H1 (cell line): ENCODE results near the gene MED10. TPM values are rescaled to one million over a fixed set of nuclear protein-coding genes. Genes with fewer than 3 reads are reported as not detected.

Experiments
- CHD1 ChIP-seq: IDR thresholded peaks from 2 replicates; pipeline ENCODE4 v1.6.1; 2012; ENCODE audit warnings: low read depth, low read length, improper control_type of control experiment
- CTBP2 ChIP-seq: IDR thresholded peaks from 2 replicates; pipeline ENCODE4 v1.7.0; 2011; ENCODE audit warnings: borderline replicate concordance, mild to moderate bottlenecking, moderate library complexity, mixed read lengths, low read length; ENCODE audit not compliant: insufficient read depth, insufficient read length
- SUZ12 ChIP-seq: fragments of 200-600 bp; sonication (generic); IDR thresholded peaks from 2 replicates; pipeline ENCODE4 v1.6.1; 2012; ENCODE audit warnings: mild to moderate bottlenecking, inconsistent platforms, low read length, moderate library complexity, mixed read lengths
- polyA plus RNA-seq, 7 experiments: library from polyadenylated mRNA; depleted of rRNA in 3 of 7; stranded (reverse) in 5 of 7; unstranded in 2 of 7; fragments of >200 nt in 5 of 7; fragments of 200-250 nt in 2 of 7; gene quantifications; 1 replicate in 5 of 7; 2 replicates in 1 of 7; 4 replicates in 1 of 7; pipeline versions ENCODE4 v1.2.1 to v1.2.3, GENCODE V29; 2011 to 2013; ENCODE audit warnings: missing spikeins in 2 of 7, mixed read lengths in 2 of 7
- total RNA-seq: library from RNA; stranded (reverse); fragmentation: NEBNext Ultra II Directional; extraction: Animal tissue kit (Norgen Biotek cat#: 25700); gene quantifications from 2 replicates; pipeline ENCODE4 v1.2.1, GENCODE V29; 2021
- TF ChIP-seq, protein P1 (sequence below): fragments of 300-600 bp; sonication (generic); IDR thresholded peaks from 2 replicates; pipeline ENCODE4 v1.7.1; 2012; ENCODE audit warnings: low read length, moderate library complexity, mild to moderate bottlenecking, inconsistent platforms; ENCODE audit not compliant: insufficient replicate concordance

Gene MED10
- total and polyA plus RNA-seq, 2 of the 8 experiments (the other 6 are each of a cell fraction or from before 2014, with no cell fraction given): 20.1 to 23.2 TPM

DNA sequence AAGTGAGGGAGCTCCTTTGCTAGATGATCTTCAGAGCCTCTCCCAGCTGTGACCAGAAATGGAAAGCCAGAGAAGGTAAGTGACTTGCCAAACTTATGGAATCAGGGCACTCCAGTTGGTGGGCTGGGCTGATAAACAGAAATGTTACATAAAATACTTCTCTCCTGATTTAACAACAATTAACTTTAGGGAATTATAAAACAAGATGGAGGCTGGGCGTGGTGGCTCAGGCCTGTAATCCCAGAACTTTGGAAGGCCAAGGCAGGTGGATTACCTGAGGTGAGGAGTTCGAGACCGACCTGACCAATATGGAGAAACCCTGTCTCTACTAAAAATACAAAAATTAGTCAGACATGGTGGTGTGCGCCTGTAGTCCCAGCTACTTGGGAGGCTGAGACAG is 899 bp upstream of the MED10 start (continued):
- TF ChIP-seq, protein P1, sequence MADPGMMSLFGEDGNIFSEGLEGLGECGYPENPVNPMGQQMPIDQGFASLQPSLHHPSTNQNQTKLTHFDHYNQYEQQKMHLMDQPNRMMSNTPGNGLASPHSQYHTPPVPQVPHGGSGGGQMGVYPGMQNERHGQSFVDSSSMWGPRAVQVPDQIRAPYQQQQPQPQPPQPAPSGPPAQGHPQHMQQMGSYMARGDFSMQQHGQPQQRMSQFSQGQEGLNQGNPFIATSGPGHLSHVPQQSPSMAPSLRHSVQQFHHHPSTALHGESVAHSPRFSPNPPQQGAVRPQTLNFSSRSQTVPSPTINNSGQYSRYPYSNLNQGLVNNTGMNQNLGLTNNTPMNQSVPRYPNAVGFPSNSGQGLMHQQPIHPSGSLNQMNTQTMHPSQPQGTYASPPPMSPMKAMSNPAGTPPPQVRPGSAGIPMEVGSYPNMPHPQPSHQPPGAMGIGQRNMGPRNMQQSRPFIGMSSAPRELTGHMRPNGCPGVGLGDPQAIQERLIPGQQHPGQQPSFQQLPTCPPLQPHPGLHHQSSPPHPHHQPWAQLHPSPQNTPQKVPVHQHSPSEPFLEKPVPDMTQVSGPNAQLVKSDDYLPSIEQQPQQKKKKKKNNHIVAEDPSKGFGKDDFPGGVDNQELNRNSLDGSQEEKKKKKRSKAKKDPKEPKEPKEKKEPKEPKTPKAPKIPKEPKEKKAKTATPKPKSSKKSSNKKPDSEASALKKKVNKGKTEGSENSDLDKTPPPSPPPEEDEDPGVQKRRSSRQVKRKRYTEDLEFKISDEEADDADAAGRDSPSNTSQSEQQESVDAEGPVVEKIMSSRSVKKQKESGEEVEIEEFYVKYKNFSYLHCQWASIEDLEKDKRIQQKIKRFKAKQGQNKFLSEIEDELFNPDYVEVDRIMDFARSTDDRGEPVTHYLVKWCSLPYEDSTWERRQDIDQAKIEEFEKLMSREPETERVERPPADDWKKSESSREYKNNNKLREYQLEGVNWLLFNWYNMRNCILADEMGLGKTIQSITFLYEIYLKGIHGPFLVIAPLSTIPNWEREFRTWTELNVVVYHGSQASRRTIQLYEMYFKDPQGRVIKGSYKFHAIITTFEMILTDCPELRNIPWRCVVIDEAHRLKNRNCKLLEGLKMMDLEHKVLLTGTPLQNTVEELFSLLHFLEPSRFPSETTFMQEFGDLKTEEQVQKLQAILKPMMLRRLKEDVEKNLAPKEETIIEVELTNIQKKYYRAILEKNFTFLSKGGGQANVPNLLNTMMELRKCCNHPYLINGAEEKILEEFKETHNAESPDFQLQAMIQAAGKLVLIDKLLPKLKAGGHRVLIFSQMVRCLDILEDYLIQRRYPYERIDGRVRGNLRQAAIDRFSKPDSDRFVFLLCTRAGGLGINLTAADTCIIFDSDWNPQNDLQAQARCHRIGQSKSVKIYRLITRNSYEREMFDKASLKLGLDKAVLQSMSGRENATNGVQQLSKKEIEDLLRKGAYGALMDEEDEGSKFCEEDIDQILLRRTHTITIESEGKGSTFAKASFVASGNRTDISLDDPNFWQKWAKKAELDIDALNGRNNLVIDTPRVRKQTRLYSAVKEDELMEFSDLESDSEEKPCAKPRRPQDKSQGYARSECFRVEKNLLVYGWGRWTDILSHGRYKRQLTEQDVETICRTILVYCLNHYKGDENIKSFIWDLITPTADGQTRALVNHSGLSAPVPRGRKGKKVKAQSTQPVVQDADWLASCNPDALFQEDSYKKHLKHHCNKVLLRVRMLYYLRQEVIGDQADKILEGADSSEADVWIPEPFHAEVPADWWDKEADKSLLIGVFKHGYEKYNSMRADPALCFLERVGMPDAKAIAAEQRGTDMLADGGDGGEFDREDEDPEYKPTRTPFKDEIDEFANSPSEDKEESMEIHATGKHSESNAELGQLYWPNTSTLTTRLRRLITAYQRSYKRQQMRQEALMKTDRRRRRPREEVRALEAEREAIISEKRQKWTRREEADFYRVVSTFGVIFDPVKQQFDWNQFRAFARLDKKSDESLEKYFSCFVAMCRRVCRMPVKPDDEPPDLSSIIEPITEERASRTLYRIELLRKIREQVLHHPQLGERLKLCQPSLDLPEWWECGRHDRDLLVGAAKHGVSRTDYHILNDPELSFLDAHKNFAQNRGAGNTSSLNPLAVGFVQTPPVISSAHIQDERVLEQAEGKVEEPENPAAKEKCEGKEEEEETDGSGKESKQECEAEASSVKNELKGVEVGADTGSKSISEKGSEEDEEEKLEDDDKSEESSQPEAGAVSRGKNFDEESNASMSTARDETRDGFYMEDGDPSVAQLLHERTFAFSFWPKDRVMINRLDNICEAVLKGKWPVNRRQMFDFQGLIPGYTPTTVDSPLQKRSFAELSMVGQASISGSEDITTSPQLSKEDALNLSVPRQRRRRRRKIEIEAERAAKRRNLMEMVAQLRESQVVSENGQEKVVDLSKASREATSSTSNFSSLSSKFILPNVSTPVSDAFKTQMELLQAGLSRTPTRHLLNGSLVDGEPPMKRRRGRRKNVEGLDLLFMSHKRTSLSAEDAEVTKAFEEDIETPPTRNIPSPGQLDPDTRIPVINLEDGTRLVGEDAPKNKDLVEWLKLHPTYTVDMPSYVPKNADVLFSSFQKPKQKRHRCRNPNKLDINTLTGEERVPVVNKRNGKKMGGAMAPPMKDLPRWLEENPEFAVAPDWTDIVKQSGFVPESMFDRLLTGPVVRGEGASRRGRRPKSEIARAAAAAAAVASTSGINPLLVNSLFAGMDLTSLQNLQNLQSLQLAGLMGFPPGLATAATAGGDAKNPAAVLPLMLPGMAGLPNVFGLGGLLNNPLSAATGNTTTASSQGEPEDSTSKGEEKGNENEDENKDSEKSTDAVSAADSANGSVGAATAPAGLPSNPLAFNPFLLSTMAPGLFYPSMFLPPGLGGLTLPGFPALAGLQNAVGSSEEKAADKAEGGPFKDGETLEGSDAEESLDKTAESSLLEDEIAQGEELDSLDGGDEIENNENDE: no peak
- TF ChIP-seq SUZ12 (no peak), CHD1 (no peak), CTBP2 (no peak)
- TF ChIP-seq, all 59 proteins: peak for 0
